KOPT-K1 (cell line): ENCODE results near the gene RAP2A.

ENCODE experiments used
- H3K27ac ChIP-seq: fragments of 200-600 bp; sonication (generic); 2 replicates; pipeline ENCODE4 v1.5.1; 2016; ENCODE audit warnings: antibody characterized with exemption, mild to moderate bottlenecking, low read depth, low read length; ENCODE audit not compliant: poor library complexity, severe bottlenecking
- H3K36me3 ChIP-seq: fragments of 200-600 bp; sonication (generic); 2 replicates; pipeline ENCODE4 v1.5.1; 2017; ENCODE audit warnings: antibody characterized with exemption, mild to moderate bottlenecking, low read length, moderate library complexity; ENCODE audit not compliant: insufficient read depth
- H3K9me3 ChIP-seq: fragments of 200-600 bp; sonication (generic); 2 replicates; pipeline ENCODE4 v1.5.1; 2017; ENCODE audit warnings: antibody characterized with exemption, low read length, mild to moderate bottlenecking; ENCODE audit not compliant: insufficient read depth, poor library complexity, severe bottlenecking

RAP2A gene

DNA sequence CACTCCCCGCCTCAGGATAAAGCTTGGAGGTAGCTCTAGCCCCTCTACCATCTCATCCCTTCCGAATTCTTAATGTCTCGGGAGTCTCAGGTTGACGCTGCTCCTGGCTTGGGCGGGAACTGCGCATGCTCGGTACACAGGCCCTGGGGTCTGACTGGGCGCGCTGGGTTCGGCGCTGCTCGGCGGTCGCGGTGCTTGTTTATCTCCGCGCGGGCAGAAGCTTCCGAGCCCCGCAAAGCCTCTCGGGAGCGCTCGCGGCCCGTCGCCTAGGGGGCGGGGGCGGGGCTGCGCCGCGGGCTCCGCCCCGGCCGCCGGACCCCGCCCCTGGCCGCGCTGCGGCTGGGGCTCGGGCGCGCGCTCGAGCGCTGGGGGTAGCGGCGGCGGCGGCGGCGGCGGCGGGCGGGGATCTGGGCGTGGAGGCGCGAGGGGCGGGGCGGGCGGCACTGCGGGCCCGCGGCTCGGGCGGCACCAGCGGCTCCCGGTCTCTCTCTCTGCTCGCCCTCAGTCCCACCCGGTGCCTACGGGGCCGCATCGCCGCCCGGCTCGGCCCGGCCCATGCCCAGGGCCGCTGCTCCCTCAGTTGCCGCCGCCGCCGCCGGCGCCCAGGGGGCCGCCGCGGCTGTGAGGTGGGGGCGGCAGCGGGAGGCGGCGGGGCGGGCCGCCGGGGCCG is at the start of gene RAP2A:
Gene RAP2A (plus strand): TSS at position 443 of the 670 bp plus-strand sequence. CDS start 302 bp downstream, outside the sequence.
- H3K9me3 ChIP-seq = no peaks in the 10 kb centered on the region

GRCh38 chr13:97384371-97384770 is 49.6 kb upstream of the RAP2A start:
- Histone ChIP-seq H3K27ac (no peak overlapping the region), H3K9me3 (no peaks in the 10 kb centered on the region), H3K36me3 (no peaks in the 10 kb centered on the region)

More for the DNA sequence above, at the start of gene RAP2A:
- H3K36me3 ChIP-seq = 0 out of 2 replicates have a peak, but pooled peaks cover 9% of the 10 kb centered on the region
- H3K27ac ChIP-seq = peak within 1 kb of the TSS; percentile 98

DNA sequence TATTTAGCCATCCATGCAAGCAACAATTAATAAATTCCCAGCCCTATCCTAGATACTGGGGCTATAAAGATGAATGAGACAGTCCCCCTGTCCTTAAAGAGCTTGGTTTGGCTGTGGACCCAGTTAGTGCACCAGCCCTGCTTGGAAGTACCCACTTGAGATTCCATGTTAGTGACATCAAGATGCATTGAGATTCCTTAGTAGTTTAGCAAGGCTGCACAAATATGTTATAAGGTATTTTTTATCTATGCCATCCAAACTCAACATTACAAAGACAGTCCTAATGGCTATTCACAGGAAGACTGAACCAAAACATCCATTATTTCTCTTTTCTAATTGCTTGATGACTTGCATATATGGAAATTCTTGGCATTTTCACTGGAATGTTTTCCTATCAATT is 48.8 kb upstream of the RAP2A start:
- no peaks in the 10 kb centered on the region for H3K36me3 ChIP-seq
- H3K9me3 ChIP-seq = no peaks in the 10 kb centered on the region
- no peak overlapping the region for H3K27ac ChIP-seq

- Histone ChIP-seq H3K36me3 (no peaks in the 10 kb centered on the region), H3K9me3 (no peaks in the 10 kb centered on the region), H3K27ac (no peak overlapping the region)
Measured at GRCh38 chr13:97385854-97386253, 48.1 kb upstream of the RAP2A start.

DNA sequence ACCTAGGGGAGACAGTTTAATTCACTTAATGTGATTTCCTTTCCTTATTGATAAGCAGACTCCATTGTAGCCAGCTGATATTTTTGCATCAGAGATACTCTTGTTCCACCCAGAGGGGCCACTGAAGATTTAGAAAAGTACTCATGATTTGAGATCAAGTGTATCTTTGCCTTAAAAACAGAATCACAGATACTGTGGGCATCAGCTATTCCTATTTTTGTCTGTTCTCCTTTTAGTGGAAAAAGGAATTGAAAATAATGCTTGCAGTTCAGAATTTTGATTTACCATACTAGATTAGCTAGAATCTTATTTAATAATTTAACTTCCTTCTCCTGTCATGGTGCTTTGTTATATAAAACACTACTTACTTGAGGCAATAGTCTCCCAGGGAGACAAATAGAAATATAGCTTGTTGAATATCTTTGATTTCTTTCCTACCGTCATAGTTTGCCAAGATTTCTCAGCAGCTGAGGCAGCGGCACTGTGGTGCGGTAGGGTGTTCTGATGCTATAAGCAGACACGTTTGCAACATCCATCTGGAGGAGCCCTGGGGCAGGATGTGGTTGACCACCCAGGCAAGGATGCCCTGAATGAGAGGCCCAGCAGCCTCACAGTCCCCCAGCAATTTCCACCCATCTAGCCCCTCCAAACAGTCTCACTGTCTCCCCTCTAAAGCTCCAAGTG is 47.0 kb upstream of the RAP2A start:
- Histone ChIP-seq H3K36me3 (no peaks in the 10 kb centered on the region), H3K27ac (peak overlapping the region; percentile 48), H3K9me3 (no peaks in the 10 kb centered on the region)

- Histone ChIP-seq H3K9me3 (no peaks in the 10 kb centered on the region), H3K27ac (peak overlapping the region; percentile 48), H3K36me3 (no peaks in the 10 kb centered on the region)
Measured at GRCh38 chr13:97387485-97387839, 46.5 kb upstream of the RAP2A start.

DNA sequence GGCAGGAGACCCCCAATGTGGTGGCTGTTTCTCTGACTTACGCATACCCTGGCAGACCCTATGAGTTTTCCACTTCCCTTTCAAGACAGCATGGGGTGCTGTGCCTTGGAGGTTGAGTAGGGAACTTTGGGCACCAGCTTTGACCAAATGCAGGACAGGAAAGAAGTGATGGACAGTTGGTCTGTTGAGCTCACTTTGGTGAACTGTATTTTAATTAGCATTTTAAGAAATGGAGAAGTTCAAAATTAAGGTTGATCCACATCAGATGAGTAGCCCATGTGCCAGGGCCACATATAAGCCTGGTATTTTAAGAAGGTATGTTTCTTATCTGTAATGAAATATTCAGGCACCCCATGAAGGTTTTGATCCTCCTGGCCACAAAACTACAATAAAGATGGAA is 46.1 kb upstream of the RAP2A start:
- Histone ChIP-seq H3K36me3 (no peaks in the 10 kb centered on the region), H3K27ac (peak overlapping the region; percentile 48)

GRCh38 chr13:97388373-97388772 is 45.6 kb upstream of the RAP2A start:
- H3K36me3 ChIP-seq = no peaks in the 10 kb centered on the region

More for the DNA sequence above, 46.1 kb upstream of the RAP2A start:
- no peaks in the 10 kb centered on the region for H3K9me3 ChIP-seq

GRCh38 chr13:97390941-97391600 is 42.9 kb upstream of the RAP2A start:
- Histone ChIP-seq H3K27ac (no peak overlapping the region), H3K9me3 (no peaks in the 10 kb centered on the region), H3K36me3 (no peaks in the 10 kb centered on the region)

More at GRCh38 chr13:97388373-97388772, 45.6 kb upstream of the RAP2A start:
- no peaks in the 10 kb centered on the region for H3K9me3 ChIP-seq
- no peak overlapping the region for H3K27ac ChIP-seq

- Histone ChIP-seq H3K27ac (no peak overlapping the region), H3K36me3 (no peaks in the 10 kb centered on the region), H3K9me3 (no peaks in the 10 kb centered on the region)
Measured at GRCh38 chr13:97392020-97392419, 41.9 kb upstream of the RAP2A start.

- H3K27ac ChIP-seq = no peak overlapping the region
- H3K9me3 ChIP-seq = no peaks in the 10 kb centered on the region
- no peaks in the 10 kb centered on the region for H3K36me3 ChIP-seq
Measured at GRCh38 chr13:97394542-97394941, 39.4 kb upstream of the RAP2A start.

DNA sequence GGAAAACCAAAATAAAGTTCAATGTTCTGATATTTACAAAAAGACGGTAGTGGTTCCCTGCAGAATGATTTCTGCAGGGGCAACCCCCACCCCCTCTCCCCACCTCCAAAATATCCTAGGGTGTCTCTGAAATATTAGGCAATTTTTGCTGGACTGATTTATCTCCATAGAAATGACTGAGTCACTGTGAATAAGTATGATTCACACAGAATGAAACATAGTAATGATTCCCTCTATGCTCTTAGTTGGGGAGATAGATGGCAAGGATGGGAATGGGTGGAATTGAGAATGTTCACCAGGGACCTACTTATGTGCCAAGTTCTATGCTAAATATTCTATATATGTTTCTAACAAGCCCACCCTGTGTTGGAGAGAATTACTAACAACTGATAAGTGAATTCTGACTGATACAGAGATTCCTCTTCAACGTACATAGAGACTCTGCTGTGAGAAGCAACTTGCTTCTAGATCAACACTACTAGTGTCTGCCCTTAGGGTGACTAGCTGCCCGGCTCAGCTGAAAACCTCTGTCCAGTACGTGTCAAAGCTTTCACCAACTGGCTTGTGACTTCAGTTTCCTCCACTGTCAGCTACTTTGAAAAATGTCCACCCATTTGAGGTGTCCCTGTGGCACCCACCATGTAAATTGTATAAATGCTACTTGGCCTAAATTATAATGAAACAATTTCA is 38.4 kb upstream of the RAP2A start:
- Histone ChIP-seq H3K36me3 (no peaks in the 10 kb centered on the region), H3K9me3 (no peaks in the 10 kb centered on the region), H3K27ac (no peak overlapping the region)

- Histone ChIP-seq H3K27ac (no peak overlapping the region), H3K9me3 (no peaks in the 10 kb centered on the region)
Measured at GRCh38 chr13:97397267-97397666, 36.7 kb upstream of the RAP2A start.

GRCh38 chr13:97401421-97401820 is 32.5 kb upstream of the RAP2A start:
- H3K36me3 ChIP-seq = no peaks in the 10 kb centered on the region
- H3K9me3 ChIP-seq = no peaks in the 10 kb centered on the region
- H3K27ac ChIP-seq = no peak overlapping the region

More at GRCh38 chr13:97397267-97397666, 36.7 kb upstream of the RAP2A start:
- no peaks in the 10 kb centered on the region for H3K36me3 ChIP-seq
